ENCODE data around the gene MGLL. TPM values are rescaled to one million over a fixed set of nuclear protein-coding genes. Genes with fewer than 3 reads are reported as not detected.

Gene MGLL
- total RNA-seq, 1 donor from 2014 or later, result 27.3 TPM

DNA sequence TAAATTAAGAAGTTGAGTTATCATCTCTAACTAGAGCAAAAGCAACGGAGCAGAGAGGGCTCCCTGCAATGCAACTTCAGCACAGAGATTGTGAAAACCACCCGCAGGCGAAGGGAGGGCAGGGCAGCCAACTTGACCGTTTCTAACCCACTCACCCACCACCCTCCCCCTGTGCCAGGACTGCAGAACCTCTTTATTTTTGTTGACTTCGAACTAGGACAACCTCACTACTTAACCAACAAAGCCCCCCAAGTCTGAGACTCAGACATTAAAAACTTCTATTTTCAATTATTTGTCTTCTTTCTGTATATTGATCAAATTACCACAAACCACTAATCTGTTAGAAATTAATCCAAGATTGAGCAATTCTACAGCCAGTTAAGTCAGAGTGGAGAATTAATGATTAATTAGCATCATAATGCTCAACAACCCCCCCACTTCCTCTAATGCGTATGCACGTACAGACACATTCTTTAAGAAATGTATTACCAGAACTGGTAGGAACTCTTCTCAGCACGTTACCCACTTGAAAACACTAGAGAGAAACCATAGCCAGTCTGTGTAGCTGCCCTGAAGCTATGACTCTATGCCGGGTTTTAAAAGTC, 2.0 kb downstream of the MGLL start:
- no peak for TF ChIP-seq CTCF (IDR thresholded peaks at IDR 0.05; ENCODE audit: insufficient read depth, low read depth, low read length)
- TF ChIP-seq EZH2 (IDR thresholded peaks at IDR 0.05; ENCODE audit: insufficient read depth, low read length), result no peak
- H3K36me3 Mint-ChIP-seq (ENCODE audit: low read depth, unreplicated experiment), result peaks cover 15% of the 10 kb centered on the region
- H3K4me3 ChIP-seq (ENCODE audit: insufficient read depth, low read depth, low read length), result no peak overlapping the region
- no peak for FAIRE-seq
- peak overlapping the region; percentile 40 for H3K4me3 Mint-ChIP-seq (ENCODE audit: unreplicated experiment)
- no peaks in the 10 kb centered on the region for H3K36me3 ChIP-seq (ENCODE audit: insufficient read depth, low read length)
- no peak for DNase-seq (ENCODE audit: low read depth)
- H3K27ac Mint-ChIP-seq (ENCODE audit: unreplicated experiment), result no peak overlapping the region
- no peaks in the 10 kb centered on the region for H3K9me3 ChIP-seq (ENCODE audit: insufficient read depth, low read depth, low read length)
- H3K27me3 ChIP-seq (ENCODE audit: insufficient read depth, low read length), result no peaks in the 10 kb centered on the region
- peaks cover 2% of the 10 kb centered on the region for H3K9me3 Mint-ChIP-seq (ENCODE audit: unreplicated experiment)
- no peaks in the 10 kb centered on the region for H4K20me1 ChIP-seq (ENCODE audit: insufficient read depth, low read length)
- H3K79me2 ChIP-seq (ENCODE audit: insufficient read depth, low read length), result no peaks in the 10 kb centered on the region
- peaks cover 29% of the 10 kb centered on the region for H3K4me1 ChIP-seq (ENCODE audit: insufficient read depth, low read length)
- no peaks in the 10 kb centered on the region for H3K27me3 Mint-ChIP-seq (ENCODE audit: low read depth, unreplicated experiment)
- no peak overlapping the region for H2AFZ ChIP-seq (ENCODE audit: low read depth, low read length)
- H3K9ac ChIP-seq (ENCODE audit: low read length), result no peak overlapping the region
- peak overlapping the region; percentile 100 for H3K4me2 ChIP-seq (ENCODE audit: low read length)
- H3K27ac ChIP-seq (ENCODE audit: low read depth, low read length), result no peak overlapping the region
- H3K4me1 Mint-ChIP-seq (ENCODE audit: low read depth, unreplicated experiment), result peaks cover 12% of the 10 kb centered on the region

- peaks cover 2% of the 10 kb centered on the region for H3K9me3 Mint-ChIP-seq (ENCODE audit: unreplicated experiment)
- Histone ChIP-seq H3K79me2 (ENCODE audit: insufficient read depth, low read length) (no peaks in the 10 kb centered on the region), H3K4me1 (ENCODE audit: insufficient read depth, low read length) (peaks cover 29% of the 10 kb centered on the region), H3K9me3 (ENCODE audit: insufficient read depth, low read depth, low read length) (no peaks in the 10 kb centered on the region), H3K36me3 (ENCODE audit: insufficient read depth, low read length) (peaks cover under 1% of the 10 kb centered on the region), H4K20me1 (ENCODE audit: insufficient read depth, low read length) (no peaks in the 10 kb centered on the region), H3K27ac (ENCODE audit: low read depth, low read length) (no peak overlapping the region), H2AFZ (ENCODE audit: low read depth, low read length) (no peak overlapping the region), H3K4me2 (ENCODE audit: low read length) (peak overlapping the region; percentile 100), H3K4me3 (ENCODE audit: insufficient read depth, low read depth, low read length) (no peak overlapping the region), H3K27me3 (ENCODE audit: insufficient read depth, low read length) (no peaks in the 10 kb centered on the region), H3K9ac (ENCODE audit: low read length) (no peak overlapping the region)
- no peak overlapping the region for H3K27ac Mint-ChIP-seq (ENCODE audit: unreplicated experiment)
- FAIRE-seq (no peak), DNase-seq (ENCODE audit: low read depth) (no peak)
- no peaks in the 10 kb centered on the region for H3K27me3 Mint-ChIP-seq (ENCODE audit: low read depth, unreplicated experiment)
- no peak for TF ChIP-seq CTCF (IDR thresholded peaks at IDR 0.05; ENCODE audit: insufficient read depth, low read depth, low read length)
- TF ChIP-seq EZH2 (IDR thresholded peaks at IDR 0.05; ENCODE audit: insufficient read depth, low read length), result no peak
- H3K36me3 Mint-ChIP-seq (ENCODE audit: low read depth, unreplicated experiment), result peaks cover 18% of the 10 kb centered on the region
- H3K4me3 Mint-ChIP-seq (ENCODE audit: unreplicated experiment), result no peak overlapping the region
- H3K4me1 Mint-ChIP-seq (ENCODE audit: low read depth, unreplicated experiment), result peaks cover 13% of the 10 kb centered on the region
Observed at GRCh38 chr3:127819656-127820055, 2.7 kb downstream of the MGLL start.

- H4K20me1 ChIP-seq (ENCODE audit: insufficient read depth, low read length), result no peaks in the 10 kb centered on the region
- TF ChIP-seq EZH2 (IDR thresholded peaks at IDR 0.05; ENCODE audit: insufficient read depth, low read length) (no peak), CTCF (IDR thresholded peaks at IDR 0.05; ENCODE audit: insufficient read depth, low read depth, low read length) (no peak)
- peaks cover 18% of the 10 kb centered on the region for H3K36me3 Mint-ChIP-seq (ENCODE audit: low read depth, unreplicated experiment)
- H3K27ac ChIP-seq (ENCODE audit: low read depth, low read length), result no peak overlapping the region
- H3K79me2 ChIP-seq (ENCODE audit: insufficient read depth, low read length), result no peaks in the 10 kb centered on the region
- H3K27ac Mint-ChIP-seq (ENCODE audit: unreplicated experiment), result no peak overlapping the region
- H3K4me1 ChIP-seq (ENCODE audit: insufficient read depth, low read length), result peaks cover 29% of the 10 kb centered on the region
- peaks cover 2% of the 10 kb centered on the region for H3K9me3 Mint-ChIP-seq (ENCODE audit: unreplicated experiment)
- H3K27me3 ChIP-seq (ENCODE audit: insufficient read depth, low read length), result no peaks in the 10 kb centered on the region
- no peaks in the 10 kb centered on the region for H3K27me3 Mint-ChIP-seq (ENCODE audit: low read depth, unreplicated experiment)
- peaks cover 18% of the 10 kb centered on the region for H3K4me1 Mint-ChIP-seq (ENCODE audit: low read depth, unreplicated experiment)
- no peak overlapping the region for H3K4me3 Mint-ChIP-seq (ENCODE audit: unreplicated experiment)
- H3K9me3 ChIP-seq (ENCODE audit: insufficient read depth, low read depth, low read length), result no peaks in the 10 kb centered on the region
- H3K36me3 ChIP-seq (ENCODE audit: insufficient read depth, low read length), result peaks cover 6% of the 10 kb centered on the region
- DNase-seq (ENCODE audit: low read depth) (no peak), FAIRE-seq (no peak)
- H3K4me2 ChIP-seq (ENCODE audit: low read length), result no peak overlapping the region
- H3K4me3 ChIP-seq (ENCODE audit: insufficient read depth, low read depth, low read length), result no peak overlapping the region
- H2AFZ ChIP-seq (ENCODE audit: low read depth, low read length), result no peak overlapping the region
- H3K9ac ChIP-seq (ENCODE audit: low read length), result no peak overlapping the region
Observed at GRCh38 chr3:127819086-127819485, 3.2 kb downstream of the MGLL start.
